T-helper 2 cell treated with Interferon-gamma antibody and Interleukin-4, amounts not matched to agents 5 μg/mL and 100 μg/mL, for 36 hours (primary cell): ENCODE measurements around the gene MATN1.

Experiments
- DNase-seq: peaks from one replicate; pipeline ENCODE4 v3.0.0; 2021; ENCODE audit warnings: low spot score
- H3K27ac Mint-ChIP-seq: one replicate; pipeline ENCODE4 v1.8.0; 2021; ENCODE audit warnings: mild to moderate bottlenecking, mixed read lengths
- H3K27me3 Mint-ChIP-seq: one replicate; pipeline ENCODE4 v1.8.0; 2021; ENCODE audit warnings: low read depth, mixed read lengths
- H3K36me3 Mint-ChIP-seq: one replicate; pipeline ENCODE4 v1.8.0; 2021; ENCODE audit warnings: low read depth, mixed read lengths
- H3K4me1 Mint-ChIP-seq: one replicate; pipeline ENCODE4 v1.8.0; 2021; ENCODE audit warnings: low read depth, mixed read lengths
- H3K4me3 Mint-ChIP-seq: one replicate; pipeline ENCODE4 v1.8.0; 2022; ENCODE audit warnings: mild to moderate bottlenecking, moderate library complexity, mixed read lengths
- H3K9me3 Mint-ChIP-seq: one replicate; pipeline ENCODE4 v1.8.0; 2021; ENCODE audit warnings: mixed read lengths

The MATN1 gene

GRCh38 chr1:30716646-30717045 is 6.7 kb downstream of the MATN1 start:
- no peak overlapping the region for H3K27ac Mint-ChIP-seq
- H3K4me1 Mint-ChIP-seq, result peaks cover 12% of the 10 kb centered on the region
- H3K36me3 Mint-ChIP-seq, result no peaks in the 10 kb centered on the region
- peak overlapping the region; percentile 59 for H3K4me3 Mint-ChIP-seq
- no peak for DNase-seq
- peaks cover 22% of the 10 kb centered on the region for H3K9me3 Mint-ChIP-seq
- H3K27me3 Mint-ChIP-seq, result peaks cover 3% of the 10 kb centered on the region

GRCh38 chr1:30715886-30716285 is 7.5 kb downstream of the MATN1 start:
- H3K4me1 Mint-ChIP-seq, result peaks cover 12% of the 10 kb centered on the region
- H3K27me3 Mint-ChIP-seq, result peaks cover 4% of the 10 kb centered on the region
- H3K36me3 Mint-ChIP-seq, result no peaks in the 10 kb centered on the region
- no peak overlapping the region for H3K4me3 Mint-ChIP-seq
- no peak for DNase-seq
- peaks cover 22% of the 10 kb centered on the region for H3K9me3 Mint-ChIP-seq
- H3K27ac Mint-ChIP-seq, result no peak overlapping the region

GRCh38 chr1:30715216-30715615 is 8.2 kb downstream of the MATN1 start:
- Mint-ChIP-seq H3K36me3 (no peaks in the 10 kb centered on the region), H3K27ac (no peak overlapping the region), H3K27me3 (peaks cover 4% of the 10 kb centered on the region), H3K9me3 (peaks cover 22% of the 10 kb centered on the region), H3K4me1 (peaks cover 12% of the 10 kb centered on the region), H3K4me3 (no peak overlapping the region)
- DNase-seq, result no peak

GRCh38 chr1:30714536-30715090 is 8.8 kb downstream of the MATN1 start:
- Mint-ChIP-seq H3K9me3 (peaks cover 22% of the 10 kb centered on the region), H3K27ac (no peak overlapping the region), H3K27me3 (peaks cover 4% of the 10 kb centered on the region), H3K4me3 (no peak overlapping the region), H3K36me3 (no peaks in the 10 kb centered on the region), H3K4me1 (peaks cover 10% of the 10 kb centered on the region)
- DNase-seq, result no peak

GRCh38 chr1:30714025-30714424 is 9.4 kb downstream of the MATN1 start:
- H3K27ac Mint-ChIP-seq, result no peak overlapping the region
- DNase-seq, result no peak
- peaks cover 6% of the 10 kb centered on the region for H3K4me1 Mint-ChIP-seq
- peaks cover 4% of the 10 kb centered on the region for H3K27me3 Mint-ChIP-seq
- H3K4me3 Mint-ChIP-seq, result no peak overlapping the region
- no peaks in the 10 kb centered on the region for H3K36me3 Mint-ChIP-seq
- peaks cover 22% of the 10 kb centered on the region for H3K9me3 Mint-ChIP-seq

GRCh38 chr1:30713311-30713710 is 10.1 kb downstream of the MATN1 start:
- H3K27ac Mint-ChIP-seq, result no peak overlapping the region
- H3K4me1 Mint-ChIP-seq, result peaks cover 6% of the 10 kb centered on the region
- DNase-seq, result no peak
- no peak overlapping the region for H3K4me3 Mint-ChIP-seq
- peaks cover 22% of the 10 kb centered on the region for H3K9me3 Mint-ChIP-seq
- no peaks in the 10 kb centered on the region for H3K36me3 Mint-ChIP-seq
- peaks cover 4% of the 10 kb centered on the region for H3K27me3 Mint-ChIP-seq

GRCh38 chr1:30712583-30712982 is 10.8 kb downstream of the MATN1 start:
- Mint-ChIP-seq H3K4me3 (no peak overlapping the region), H3K27ac (no peak overlapping the region), H3K36me3 (no peaks in the 10 kb centered on the region), H3K9me3 (peaks cover 22% of the 10 kb centered on the region), H3K4me1 (peaks cover 5% of the 10 kb centered on the region), H3K27me3 (peaks cover 4% of the 10 kb centered on the region)
- DNase-seq, result no peak

GRCh38 chr1:30710407-30710806 is 13.0 kb downstream of the MATN1 start:
- Mint-ChIP-seq H3K27ac (no peak overlapping the region), H3K36me3 (no peaks in the 10 kb centered on the region), H3K9me3 (peaks cover 8% of the 10 kb centered on the region)

GRCh38 chr1:30708361-30708728 is 15.0 kb downstream of the MATN1 start:
- Mint-ChIP-seq H3K9me3 (no peaks in the 10 kb centered on the region), H3K27me3 (peaks cover 4% of the 10 kb centered on the region), H3K36me3 (no peaks in the 10 kb centered on the region), H3K4me1 (peaks cover 1% of the 10 kb centered on the region), H3K4me3 (no peak overlapping the region), H3K27ac (no peak overlapping the region)
- no peak for DNase-seq

More at GRCh38 chr1:30710407-30710806, 13.0 kb downstream of the MATN1 start:
- peaks cover 4% of the 10 kb centered on the region for H3K27me3 Mint-ChIP-seq
- DNase-seq, result no peak
- H3K4me1 Mint-ChIP-seq, result peaks cover 1% of the 10 kb centered on the region
- no peak overlapping the region for H3K4me3 Mint-ChIP-seq

GRCh38 chr1:30707412-30708360 is 15.7 kb downstream of the MATN1 start:
- H3K27ac Mint-ChIP-seq, result no peak overlapping the region
- peak; percentile 38 for DNase-seq

GRCh38 chr1:30706528-30706927 is 16.9 kb downstream of the MATN1 start:
- Mint-ChIP-seq H3K36me3 (no peaks in the 10 kb centered on the region), H3K27me3 (no peaks in the 10 kb centered on the region), H3K4me1 (peaks cover 1% of the 10 kb centered on the region), H3K4me3 (no peak overlapping the region), H3K27ac (no peak overlapping the region), H3K9me3 (no peaks in the 10 kb centered on the region)
- DNase-seq, result no peak

More at GRCh38 chr1:30707412-30708360, 15.7 kb downstream of the MATN1 start:
- Mint-ChIP-seq H3K9me3 (no peaks in the 10 kb centered on the region), H3K27me3 (peaks cover 4% of the 10 kb centered on the region), H3K36me3 (no peaks in the 10 kb centered on the region), H3K4me1 (peaks cover 1% of the 10 kb centered on the region), H3K4me3 (no peak overlapping the region)

- DNase-seq, result no peak
- H3K4me1 Mint-ChIP-seq, result peaks cover 1% of the 10 kb centered on the region
- no peak overlapping the region for H3K27ac Mint-ChIP-seq
- no peaks in the 10 kb centered on the region for H3K27me3 Mint-ChIP-seq
- no peaks in the 10 kb centered on the region for H3K9me3 Mint-ChIP-seq
- H3K4me3 Mint-ChIP-seq, result no peak overlapping the region
- no peaks in the 10 kb centered on the region for H3K36me3 Mint-ChIP-seq
Measured at GRCh38 chr1:30705698-30706097, 17.7 kb downstream of the MATN1 start.

- DNase-seq, result no peak
- H3K4me1 Mint-ChIP-seq, result peaks cover 1% of the 10 kb centered on the region
- H3K4me3 Mint-ChIP-seq, result no peak overlapping the region
- H3K27me3 Mint-ChIP-seq, result no peaks in the 10 kb centered on the region
- no peaks in the 10 kb centered on the region for H3K36me3 Mint-ChIP-seq
- no peak overlapping the region for H3K27ac Mint-ChIP-seq
- H3K9me3 Mint-ChIP-seq, result no peaks in the 10 kb centered on the region
Measured at GRCh38 chr1:30704765-30705509, 18.4 kb downstream of the MATN1 start.

- Mint-ChIP-seq H3K9me3 (no peaks in the 10 kb centered on the region), H3K4me3 (no peak overlapping the region), H3K4me1 (peaks cover 1% of the 10 kb centered on the region), H3K27me3 (no peaks in the 10 kb centered on the region), H3K36me3 (no peaks in the 10 kb centered on the region), H3K27ac (no peak overlapping the region)
- no peak for DNase-seq
Measured at GRCh38 chr1:30704271-30704670, 19.1 kb downstream of the MATN1 start.
